DOHH2 (cell line): ENCODE results near the gene SCGB1D2.
A peak's percentile ranks its signal among the peaks of the same experiment; 100 is the strongest.

Experiments
- H3F3A ChIP-seq: fragments of 200-600 bp; sonication (generic), shearing (Covaris generic); 2 replicates; pipeline ENCODE4 v1.6.0; 2016; ENCODE audit warnings: antibody characterized with exemption, mild to moderate bottlenecking; ENCODE audit not compliant: control insufficient read depth, insufficient read depth
- H3K27ac ChIP-seq: fragments of 200-600 bp; sonication (generic); 2 replicates; pipeline ENCODE4 v1.5.1; 2014; ENCODE audit warnings: low read depth, mild to moderate bottlenecking, low read length, moderate library complexity
- H3K27me3 ChIP-seq: fragments of 200-600 bp; sonication (generic); 2 replicates; pipeline ENCODE4 v1.6.1; 2014; ENCODE audit warnings: mild to moderate bottlenecking, low read length, mixed read lengths; ENCODE audit not compliant: control insufficient read depth
- H3K36me3 ChIP-seq: fragments of 200-600 bp; sonication (generic); 2 replicates; pipeline ENCODE4 v1.6.1; 2014; ENCODE audit warnings: mild to moderate bottlenecking, low read length, moderate library complexity, mixed read lengths; ENCODE audit not compliant: control insufficient read depth
- H3K4me1 ChIP-seq: fragments of 200-600 bp; sonication (generic); 2 replicates; pipeline ENCODE4 v1.6.1; 2014; ENCODE audit warnings: mild to moderate bottlenecking, low read length, mixed read lengths; ENCODE audit not compliant: control insufficient read depth
- H3K4me2 ChIP-seq: fragments of 200-600 bp; sonication (generic); 2 replicates; pipeline ENCODE4 v1.6.0; 2014; ENCODE audit warnings: mild to moderate bottlenecking, low read length, moderate library complexity
- H3K4me3 ChIP-seq: fragments of 200-600 bp; sonication (generic); 2 replicates; pipeline ENCODE4 v1.5.1; 2014; ENCODE audit warnings: mild to moderate bottlenecking, low read length, mixed read lengths
- H3K79me2 ChIP-seq: fragments of 200-600 bp; sonication (generic); 2 replicates; pipeline ENCODE4 v1.6.1; 2014; ENCODE audit warnings: mild to moderate bottlenecking, low read length, mixed read lengths; ENCODE audit not compliant: control insufficient read depth
- H3K9me2 ChIP-seq: fragments of 200-600 bp; sonication (generic); replicated peaks from 2 replicates; pipeline ENCODE4 v1.6.1; 2014; ENCODE audit warnings: mild to moderate bottlenecking, low read length, mixed read lengths; ENCODE audit not compliant: control insufficient read depth
- H3K9me3 ChIP-seq: fragments of 200-600 bp; sonication (generic); 2 replicates; pipeline ENCODE4 v1.6.1; 2014; ENCODE audit warnings: antibody characterized with exemption, low read length, mixed read lengths; ENCODE audit not compliant: control insufficient read depth, insufficient read depth
- H4K20me1 ChIP-seq: fragments of 200-600 bp; sonication (generic); 2 replicates; pipeline ENCODE4 v1.6.0; 2014; ENCODE audit warnings: low read depth, mild to moderate bottlenecking, antibody characterized with exemption, low read length, moderate library complexity; ENCODE audit not compliant: control insufficient read depth, insufficient read depth
- CTCF ChIP-seq: fragments of 200-600 bp; sonication (generic); IDR thresholded peaks from one replicate; pipeline ENCODE4 v1.5.1; 2014; ENCODE audit warnings: antibody characterized with exemption, mild to moderate bottlenecking, low read depth, low read length; ENCODE audit not compliant: poor library complexity, severe bottlenecking
- EZH2phosphoT487 ChIP-seq: fragments of 200-600 bp; sonication (generic); IDR thresholded peaks from 2 replicates; pipeline ENCODE4 v1.6.1; 2017; ENCODE audit warnings: borderline replicate concordance, mild to moderate bottlenecking, antibody characterized with exemption, low read length, moderate library complexity, mixed read lengths

Gene SCGB1D2

DNA sequence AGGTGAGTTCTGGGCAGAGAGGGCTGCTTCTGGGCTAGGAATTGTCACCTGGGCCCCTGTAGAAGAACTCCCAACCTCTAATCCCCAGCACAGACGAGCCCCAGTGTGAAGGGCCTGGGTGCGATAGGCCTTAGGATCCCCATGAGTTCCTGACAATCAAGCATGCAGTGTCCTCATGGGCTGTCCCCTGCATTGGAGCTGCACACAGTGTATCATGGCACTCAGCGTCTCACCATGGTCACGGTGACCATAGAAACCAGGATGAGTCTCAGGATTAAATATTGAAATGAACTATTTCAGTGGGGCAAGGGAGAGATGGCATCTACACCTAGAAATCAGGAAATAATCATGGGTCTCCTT, 33.3 kb upstream of the SCGB1D2 start:
- Histone ChIP-seq H3K9me3 (no peaks in the 10 kb centered on the region), H3K79me2 (no peaks in the 10 kb centered on the region), H4K20me1 (no peaks in the 10 kb centered on the region), H3K9me2 (no peaks in the 10 kb centered on the region), H3F3A (no peaks in the 10 kb centered on the region), H3K27ac (no peak overlapping the region), H3K36me3 (no peaks in the 10 kb centered on the region), H3K4me3 (no peak overlapping the region), H3K27me3 (peaks cover 4% of the 10 kb centered on the region), H3K4me2 (no peak overlapping the region), H3K4me1 (peaks cover 17% of the 10 kb centered on the region)
- TF ChIP-seq CTCF (no peak), EZH2phosphoT487 (no peak)

- H3K9me2 ChIP-seq = no peaks in the 10 kb centered on the region
- H3K79me2 ChIP-seq = no peaks in the 10 kb centered on the region
- H3K4me1 ChIP-seq = no peaks in the 10 kb centered on the region
- no peak overlapping the region for H3K4me2 ChIP-seq
- peaks cover 9% of the 10 kb centered on the region; the same call in 1 of the 2 replicates for H3K27me3 ChIP-seq
- no peaks in the 10 kb centered on the region for H4K20me1 ChIP-seq
- H3K9me3 ChIP-seq = 0 out of 2 replicates have a peak, but pooled peaks cover 4% of the 10 kb centered on the region
- no peaks in the 10 kb centered on the region for H3K36me3 ChIP-seq
- H3K4me3 ChIP-seq = no peak overlapping the region
- no peaks in the 10 kb centered on the region for H3F3A ChIP-seq
- H3K27ac ChIP-seq = no peak overlapping the region
- TF ChIP-seq EZH2phosphoT487 = no peak
- TF ChIP-seq CTCF = peak; percentile 33
Measured at GRCh38 chr11:62217191-62217748, 24.8 kb upstream of the SCGB1D2 start.

- Histone ChIP-seq H3K9me2 (no peaks in the 10 kb centered on the region), H3K4me1 (no peaks in the 10 kb centered on the region), H3K9me3 (peaks cover 27% of the 10 kb centered on the region), H3K27me3 (no peaks in the 10 kb centered on the region; the same call in 1 of the 2 replicates), H4K20me1 (no peaks in the 10 kb centered on the region), H3F3A (no peaks in the 10 kb centered on the region), H3K36me3 (no peaks in the 10 kb centered on the region), H3K4me2 (no peak overlapping the region), H3K79me2 (no peaks in the 10 kb centered on the region), H3K4me3 (no peak overlapping the region), H3K27ac (no peak overlapping the region)
- TF ChIP-seq CTCF = no peak
- no peak for TF ChIP-seq EZH2phosphoT487
Measured at GRCh38 chr11:62221498-62221897, 20.5 kb upstream of the SCGB1D2 start.
